PC-3 (cell line): ENCODE measurements around the gene OSBPL6.

ENCODE experiments used
- CTCF ChIP-seq: fragments of 300-600 bp; sonication (generic); conservative IDR thresholded peaks from 2 replicates; pipeline ENCODE4 v1.5.1; 2017; ENCODE audit warnings: antibody characterized with exemption, low read depth, mild to moderate bottlenecking, low read length
- EZH2 ChIP-seq: fragments of 300-600 bp; sonication (generic); IDR thresholded peaks from one replicate; pipeline ENCODE4 v1.6.1; 2017; ENCODE audit warnings: antibody characterized with exemption, mild to moderate bottlenecking, low read length; ENCODE audit not compliant: unreplicated experiment
- EZH2phosphoT487 ChIP-seq: fragments of 300-600 bp; sonication (generic); IDR thresholded peaks from 2 replicates; pipeline ENCODE4 v1.6.1; 2018; ENCODE audit warnings: mild to moderate bottlenecking, antibody characterized with exemption, low read length, borderline replicate concordance

- no peak for TF ChIP-seq EZH2
- TF ChIP-seq CTCF: no peak
- no peak for TF ChIP-seq EZH2phosphoT487
These were observed 255.6 kb downstream of the OSBPL6 start for GRCh38 chr2:178449700-178450523.
